Neuronal stem cell (in vitro differentiated cells): ENCODE measurements around the gene GAPDHS.
A peak's percentile ranks its signal among the peaks of the same experiment; 100 is the strongest.

Source experiments
- DNase-seq: peaks from one replicate; pipeline ENCODE4 v3.0.0-alpha.2; 2013; ENCODE audit warnings: low spot score
- H2AFZ ChIP-seq: one replicate; pipeline ENCODE4 v1.6.1; 2013; ENCODE audit warnings: mild to moderate bottlenecking, low read length, inconsistent platforms
- H2AK5ac ChIP-seq: 2 replicates; pipeline ENCODE4 v1.6.1; 2013; ENCODE audit warnings: low read depth, mild to moderate bottlenecking, inconsistent platforms, low read length, moderate library complexity, mixed read lengths
- H2BK120ac ChIP-seq: 2 replicates; pipeline ENCODE4 v1.6.1; 2013; ENCODE audit warnings: low read depth, mild to moderate bottlenecking, inconsistent platforms, low read length, moderate library complexity, mixed read lengths
- H2BK12ac ChIP-seq: one replicate; pipeline ENCODE4 v1.6.1; 2013; ENCODE audit warnings: low read length, inconsistent platforms
- H2BK15ac ChIP-seq: 2 replicates; pipeline ENCODE4 v1.6.1; 2013; ENCODE audit warnings: mild to moderate bottlenecking, low read length, inconsistent platforms, mixed read lengths
- H2BK5ac ChIP-seq: one replicate; pipeline ENCODE4 v1.6.1; 2013; ENCODE audit warnings: inconsistent platforms, mild to moderate bottlenecking, low read length, moderate library complexity
- H3K14ac ChIP-seq: one replicate; pipeline ENCODE4 v1.6.1; 2013; ENCODE audit warnings: low read length, inconsistent platforms
- H3K18ac ChIP-seq: 2 replicates; pipeline ENCODE4 v1.6.1; 2013; ENCODE audit warnings: low read length, inconsistent platforms
- H3K23ac ChIP-seq: 2 replicates; pipeline ENCODE4 v1.6.1; 2013; ENCODE audit warnings: low read depth, mild to moderate bottlenecking, mixed read lengths, low read length, inconsistent platforms; ENCODE audit not compliant: poor library complexity
- H3K27ac ChIP-seq: replicated peaks from 3 replicates; pipeline ENCODE4 v1.5.1; 2013; ENCODE audit warnings: low read length, inconsistent platforms
- H3K27me3 ChIP-seq, 3 experiments: 2 replicates each; pipeline ENCODE4 v1.6.1; 2013; ENCODE audit warnings: low read length in 3 of 3, mild to moderate bottlenecking in 2 of 3, inconsistent platforms in 1 of 3, low read depth in 1 of 3, mixed read lengths in 1 of 3, moderate library complexity in 1 of 3; ENCODE audit not compliant: control insufficient read depth in 3 of 3, insufficient read depth in 3 of 3
- H3K36me3 ChIP-seq, 2 donors: replicated peaks in 1 of 2; 2 replicates each; pipeline ENCODE4 v1.6.1; 2013; ENCODE audit warnings: low read length in 2 of 2; ENCODE audit not compliant: control insufficient read depth in 2 of 2, insufficient read depth in 2 of 2
- H3K4ac ChIP-seq: 2 replicates; pipeline ENCODE4 v1.6.1; 2013; ENCODE audit warnings: inconsistent platforms, mild to moderate bottlenecking, low read length, moderate library complexity
- H3K4me1 ChIP-seq, 2 donors: 1 replicate in 1 of 2; 2 replicates in 1 of 2; pipeline ENCODE4 v1.6.1; 2013; ENCODE audit warnings: low read length in 2 of 2, low read depth in 1 of 2; ENCODE audit not compliant: control insufficient read depth in 2 of 2, insufficient read depth in 1 of 2
- H3K4me2 ChIP-seq: one replicate; pipeline ENCODE4 v1.6.1; 2013; ENCODE audit warnings: mild to moderate bottlenecking, low read length, inconsistent platforms; ENCODE audit not compliant: insufficient read depth, poor library complexity, severe bottlenecking
- H3K4me3 ChIP-seq, 2 donors: 2 replicates each; pipeline ENCODE4 v1.5.1; 2013; ENCODE audit warnings: low read length in 2 of 2, mild to moderate bottlenecking in 2 of 2, inconsistent platforms in 1 of 2, moderate library complexity in 1 of 2
- H3K79me1 ChIP-seq: one replicate; pipeline ENCODE4 v1.6.1; 2013; ENCODE audit warnings: low read depth, mild to moderate bottlenecking, inconsistent platforms, low read length, moderate library complexity
- H3K9ac ChIP-seq: one replicate; pipeline ENCODE4 v1.6.1; 2013; ENCODE audit warnings: mild to moderate bottlenecking, low read depth, low read length, inconsistent platforms; ENCODE audit not compliant: poor library complexity
- H3K9me3 ChIP-seq, 2 donors: replicated peaks in 1 of 2; 2 replicates each; pipeline versions ENCODE3 to v1.6.1; 2013; ENCODE audit warnings: low read length in 2 of 2, mild to moderate bottlenecking in 2 of 2, inconsistent platforms in 1 of 2, low read depth in 1 of 2, mixed read lengths in 1 of 2, moderate library complexity in 1 of 2; ENCODE audit not compliant: control insufficient read depth in 2 of 2, insufficient read depth in 1 of 2
- H4K8ac ChIP-seq: one replicate; pipeline ENCODE4 v1.6.1; 2013; ENCODE audit warnings: low read depth, mild to moderate bottlenecking, inconsistent platforms, low read length, moderate library complexity
- H4K91ac ChIP-seq: one replicate; pipeline ENCODE4 v1.6.1; 2013; ENCODE audit warnings: low read length, low read depth, mild to moderate bottlenecking, inconsistent platforms; ENCODE audit not compliant: poor library complexity
- whole genome bisulfite sequencing, 2 donors: extraction: QIAGEN DNeasy Blood & Tissue Kit; methylation state at CpG; one replicate each; pipeline ENCODE4 v1.1.7; 2013; ENCODE audit warnings: missing lambda C conversion rate in 2 of 2, mixed read lengths in 1 of 2; ENCODE audit not compliant: insufficient read length in 2 of 2, insufficient replicate concordance in 1 of 2; ENCODE audit errors: extremely low coverage in 2 of 2; 5-methylcytosine and 5-hydroxymethylcytosine counted together

Gene GAPDHS

GRCh38 chr19:35500611-35501010 lies 32.6 kb upstream of the GAPDHS start:
- Histone ChIP-seq H3K9me3 (no peaks in the 10 kb centered on the region), H3K4ac (no peak overlapping the region), H3K79me1 (peaks cover 4% of the 10 kb centered on the region), H3K23ac (peak overlapping the region; percentile 81), H3K4me1 (no peaks in the 10 kb centered on the region), H3K18ac (no peak overlapping the region), H4K8ac (no peak overlapping the region), H2AFZ (no peak overlapping the region), H3K9ac (peak overlapping the region; percentile 61), H2BK120ac (no peak overlapping the region), H2BK12ac (no peak overlapping the region), H3K14ac (no peak overlapping the region), H2AK5ac (no peak overlapping the region), H3K27me3 (peaks cover 0 to 66% (median 0%) of the 10 kb centered on the region in 3 experiments), H3K4me3 (no peak overlapping the region), H2BK15ac (no peak overlapping the region), H3K4me2 (no peak overlapping the region), H2BK5ac (no peak overlapping the region), H4K91ac (no peak overlapping the region), H3K36me3 (peaks cover 0 to 16% of the 10 kb centered on the region in 2 donors), H3K27ac (no peak overlapping the region)
- no CpG with 5 or more reads among the region's 10 CpGs for WGBS, 2 donors
- DNase-seq: no peak

- WGBS, 2 donors: no CpG with 5 or more reads among the region's 15 CpGs
- no peaks in the 10 kb centered on the region for H3K4me1 ChIP-seq
- no peak overlapping the region for H2BK120ac ChIP-seq
- peak overlapping the region; percentile 74 for H3K18ac ChIP-seq
- peak overlapping the region; percentile 29 for H2AFZ ChIP-seq
- H3K9ac ChIP-seq: peak overlapping the region; percentile 74
- H3K27me3 ChIP-seq: peaks cover 0 to 72% (median 0%) of the 10 kb centered on the region in 3 experiments
- H2BK15ac ChIP-seq: no peak overlapping the region
- H2AK5ac ChIP-seq: no peak overlapping the region
- H3K79me1 ChIP-seq: peaks cover 4% of the 10 kb centered on the region
- H3K4me3 ChIP-seq: no peak overlapping the region
- no peaks in the 10 kb centered on the region for H3K9me3 ChIP-seq
- H3K27ac ChIP-seq: no peak overlapping the region
- no peak overlapping the region for H2BK5ac ChIP-seq
- H3K4ac ChIP-seq: no peak overlapping the region
- peaks cover 0 to 18% of the 10 kb centered on the region in 2 donors for H3K36me3 ChIP-seq
- H3K23ac ChIP-seq: peak overlapping the region; percentile 62
- no peak overlapping the region for H4K91ac ChIP-seq
- no peak for DNase-seq
- no peak overlapping the region for H3K4me2 ChIP-seq
- no peak overlapping the region for H3K14ac ChIP-seq
- H2BK12ac ChIP-seq: no peak overlapping the region
- no peak overlapping the region for H4K8ac ChIP-seq
Measured at GRCh38 chr19:35501684-35502083, 31.6 kb upstream of the GAPDHS start.

- Histone ChIP-seq H3K36me3 (peaks cover 0 to 17% of the 10 kb centered on the region in 2 donors), H2BK5ac (no peak overlapping the region)
Measured at GRCh38 chr19:35502751-35503150, 30.5 kb upstream of the GAPDHS start.

GRCh38 chr19:35506011-35506410 lies 27.2 kb upstream of the GAPDHS start:
- Histone ChIP-seq H3K9ac (no peak overlapping the region), H3K4ac (no peak overlapping the region), H3K36me3 (peaks cover 0 to 7% of the 10 kb centered on the region in 2 donors)

More at GRCh38 chr19:35502751-35503150, 30.5 kb upstream of the GAPDHS start:
- no peak overlapping the region for H3K4ac ChIP-seq
- peaks cover 4% of the 10 kb centered on the region for H3K79me1 ChIP-seq
- no peak overlapping the region for H2BK12ac ChIP-seq
- no peaks in the 10 kb centered on the region for H3K4me1 ChIP-seq
- H3K9me3 ChIP-seq: no peaks in the 10 kb centered on the region
- no peak overlapping the region for H3K27ac ChIP-seq
- H4K91ac ChIP-seq: no peak overlapping the region
- H2AK5ac ChIP-seq: no peak overlapping the region
- H3K14ac ChIP-seq: no peak overlapping the region
- no peak overlapping the region for H2BK15ac ChIP-seq
- no peak overlapping the region for H2AFZ ChIP-seq
- WGBS, 2 donors: no CpG with 5 or more reads among the region's 4 CpGs
- H3K4me3 ChIP-seq: no peak overlapping the region
- H3K27me3 ChIP-seq: peaks cover 0 to 79% (median 0%) of the 10 kb centered on the region in 3 experiments
- no peak overlapping the region for H3K9ac ChIP-seq
- H2BK120ac ChIP-seq: no peak overlapping the region
- H3K23ac ChIP-seq: no peak overlapping the region
- no peak for DNase-seq
- no peak overlapping the region for H4K8ac ChIP-seq
- H3K18ac ChIP-seq: no peak overlapping the region
- H3K4me2 ChIP-seq: no peak overlapping the region

More at GRCh38 chr19:35506011-35506410, 27.2 kb upstream of the GAPDHS start:
- no peaks in the 10 kb centered on the region for H3K9me3 ChIP-seq
- H3K18ac ChIP-seq: no peak overlapping the region
- no peak overlapping the region for H2AFZ ChIP-seq
- H3K4me1 ChIP-seq: peaks cover 2 to 3% of the 10 kb centered on the region in 2 donors
- no peak for DNase-seq
- no peak overlapping the region for H3K14ac ChIP-seq
- no peak overlapping the region for H3K4me3 ChIP-seq
- no peak overlapping the region for H3K4me2 ChIP-seq
- H2BK15ac ChIP-seq: no peak overlapping the region
- H2AK5ac ChIP-seq: no peak overlapping the region
- no peak overlapping the region for H3K27ac ChIP-seq
- peaks cover 3% of the 10 kb centered on the region for H3K79me1 ChIP-seq
- no peak overlapping the region for H4K8ac ChIP-seq
- H2BK12ac ChIP-seq: no peak overlapping the region
- no peak overlapping the region for H2BK5ac ChIP-seq
- H4K91ac ChIP-seq: no peak overlapping the region
- H3K27me3 ChIP-seq: peaks cover 0 to 84% (median 0%) of the 10 kb centered on the region in 3 experiments
- H3K23ac ChIP-seq: no peak overlapping the region
- no CpG with 5 or more reads among the region's 7 CpGs for WGBS, 2 donors
- no peak overlapping the region for H2BK120ac ChIP-seq
